Fibroblast of villous mesenchyme (primary cell): ENCODE results near the gene CBLB. TPM values are rescaled to one million over a fixed set of nuclear protein-coding genes. Genes with fewer than 3 reads are reported as not detected.
A peak's percentile ranks its signal among the peaks of the same experiment; 100 is the strongest.

Source experiments
- DNase-seq: peaks from one replicate; pipeline ENCODE4 v3.0.0-alpha.2; 2010; ENCODE audit warnings: low read depth
- H3K4me3 ChIP-seq: 2 replicates; pipeline ENCODE4 v1.5.1; 2011; ENCODE audit warnings: low read depth, mild to moderate bottlenecking, low read length
- CTCF ChIP-seq: IDR thresholded peaks from 2 replicates; pipeline ENCODE4 v1.5.1; 2012; ENCODE audit warnings: low read depth, mild to moderate bottlenecking, low read length; ENCODE audit not compliant: insufficient read depth
- total RNA-seq: library from RNA; depleted of rRNA; stranded (reverse); fragments of >200 nt; gene quantifications from 2 replicates; pipeline ENCODE4 v1.2.3, GENCODE V29; 2012

Gene CBLB
- total RNA-seq, 1 donor: 40.6 TPM

- DNase-seq: no peak
- TF ChIP-seq CTCF: no peak
- H3K4me3 ChIP-seq: no peak overlapping the region
These were observed 145.8 kb downstream of the CBLB start for GRCh38 chr3:105722943-105723556.

GRCh38 chr3:105719791-105720190, 149.0 kb downstream of the CBLB start:
- no peak overlapping the region for H3K4me3 ChIP-seq
- no peak for DNase-seq
- TF ChIP-seq CTCF: no peak

- DNase-seq: peak; percentile 67
- H3K4me3 ChIP-seq: no peak overlapping the region
- TF ChIP-seq CTCF: no peak
These were observed 153.4 kb downstream of the CBLB start for GRCh38 chr3:105715372-105715771.

- TF ChIP-seq CTCF: no peak
- DNase-seq: no peak
- H3K4me3 ChIP-seq: no peak overlapping the region
These were observed 154.4 kb downstream of the CBLB start for GRCh38 chr3:105714453-105714852.

GRCh38 chr3:105708980-105709379, 159.8 kb downstream of the CBLB start:
- H3K4me3 ChIP-seq: no peak overlapping the region
- TF ChIP-seq CTCF: no peak
- no peak for DNase-seq

- DNase-seq: no peak
- no peak for TF ChIP-seq CTCF
- H3K4me3 ChIP-seq: no peak overlapping the region
These were observed 161.8 kb downstream of the CBLB start for GRCh38 chr3:105707009-105707408.
